HepG2 (cell line): ENCODE data around the gene FBLIM1.

Experiments used
- ADNP ChIP-seq: sonication (generic); formaldehyde crosslinking; IDR thresholded peaks from 2 replicates; pipeline ENCODE4 v1.4.0; 2020; ENCODE audit warnings: missing genetic modification reagents
- ARNT ChIP-seq: fragments of 450-650 bp; IDR thresholded peaks from 2 replicates; pipeline ENCODE4 v1.6.1; 2017
- BRF2 ChIP-seq: sonication (generic); formaldehyde crosslinking; IDR thresholded peaks from 2 replicates; pipeline ENCODE4 v1.8.1; 2022; ENCODE audit warnings: mild to moderate bottlenecking, missing genetic modification reagents
- EP300 ChIP-seq, 3 experiments: sonication (generic) in 1 of 3; formaldehyde crosslinking in 1 of 3; IDR thresholded peaks; 2 replicates each; pipeline versions ENCODE4 v1.5.1 to v1.6.1; 2011 to 2020; ENCODE audit warnings: low read depth in 2 of 3, low read length in 2 of 3, borderline replicate concordance in 1 of 3, improper control_type of control experiment in 1 of 3, mild to moderate bottlenecking in 1 of 3, missing genetic modification reagents in 1 of 3, moderate library complexity in 1 of 3
- GPN1 ChIP-seq: sonication (generic); formaldehyde crosslinking; IDR thresholded peaks from 2 replicates; pipeline ENCODE4 v1.5.1; 2020; ENCODE audit warnings: missing genetic modification reagents, borderline replicate concordance
- KDM1A ChIP-seq: IDR thresholded peaks from 2 replicates; pipeline ENCODE4 v1.6.1; 2016; ENCODE audit warnings: missing compliant biosample characterization
- PATZ1 ChIP-seq: sonication (generic); formaldehyde crosslinking; IDR thresholded peaks from 2 replicates; pipeline ENCODE4 v1.4.0; 2020; ENCODE audit warnings: missing genetic modification reagents
- YEATS4 ChIP-seq: sonication (generic); formaldehyde crosslinking; IDR thresholded peaks from 2 replicates; pipeline ENCODE4 v1.4.0; 2020; ENCODE audit warnings: missing genetic modification reagents, borderline replicate concordance
- ZBTB43 ChIP-seq: sonication (generic); formaldehyde crosslinking; conservative IDR thresholded peaks from 2 replicates; pipeline ENCODE4 v1.4.0; 2020; ENCODE audit warnings: missing genetic modification reagents
- ZFX ChIP-seq: sonication (generic); formaldehyde crosslinking; IDR thresholded peaks from 2 replicates; pipeline ENCODE4 v1.4.0; 2020; ENCODE audit warnings: mild to moderate bottlenecking, low read depth, missing genetic modification reagents, moderate library complexity
- TF ChIP-seq, protein P1 (sequence below): sonication (generic); formaldehyde crosslinking; IDR thresholded peaks from 2 replicates; pipeline ENCODE4 v1.5.1; 2020; ENCODE audit warnings: mild to moderate bottlenecking, missing genetic modification reagents, moderate library complexity
- TF ChIP-seq, protein P2 (sequence below): sonication (generic); formaldehyde crosslinking; IDR thresholded peaks from 2 replicates; pipeline ENCODE4 v1.5.0; 2020; ENCODE audit warnings: missing genetic modification reagents
- TF ChIP-seq, protein P3 (sequence below): IDR thresholded peaks from 2 replicates; pipeline ENCODE4 v1.6.1; 2012; ENCODE audit warnings: inconsistent platforms

GRCh38 chr1:15835205-15835740, 76.7 kb downstream of the FBLIM1 start:
- TF ChIP-seq GPN1 (CRISPR knock-in tag) (no peak), BRF2 (no peak), EP300 (IDR thresholded peaks at IDR 0.05; ENCODE audit: low read depth in 2 of 2, low read length in 2 of 2) (no peak), EP300 (CRISPR knock-in tag; IDR thresholded peaks at IDR 0.05; ENCODE audit: borderline replicate concordance) (no peak), KDM1A (CRISPR knock-in tag) (no peak), ZBTB43 (CRISPR knock-in tag) (no peak), ARNT (no peak), YEATS4 (no peak), PATZ1 (no peak), ZFX (CRISPR knock-in tag) (no peak; the same call in 1 of the 2 replicates), ADNP (CRISPR knock-in tag) (no peak)
- TF ChIP-seq, protein P1, sequence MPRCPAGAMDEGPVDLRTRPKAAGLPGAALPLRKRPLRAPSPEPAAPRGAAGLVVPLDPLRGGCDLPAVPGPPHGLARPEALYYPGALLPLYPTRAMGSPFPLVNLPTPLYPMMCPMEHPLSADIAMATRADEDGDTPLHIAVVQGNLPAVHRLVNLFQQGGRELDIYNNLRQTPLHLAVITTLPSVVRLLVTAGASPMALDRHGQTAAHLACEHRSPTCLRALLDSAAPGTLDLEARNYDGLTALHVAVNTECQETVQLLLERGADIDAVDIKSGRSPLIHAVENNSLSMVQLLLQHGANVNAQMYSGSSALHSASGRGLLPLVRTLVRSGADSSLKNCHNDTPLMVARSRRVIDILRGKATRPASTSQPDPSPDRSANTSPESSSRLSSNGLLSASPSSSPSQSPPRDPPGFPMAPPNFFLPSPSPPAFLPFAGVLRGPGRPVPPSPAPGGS (CRISPR knock-in tag), result no peak
- TF ChIP-seq, protein P2, sequence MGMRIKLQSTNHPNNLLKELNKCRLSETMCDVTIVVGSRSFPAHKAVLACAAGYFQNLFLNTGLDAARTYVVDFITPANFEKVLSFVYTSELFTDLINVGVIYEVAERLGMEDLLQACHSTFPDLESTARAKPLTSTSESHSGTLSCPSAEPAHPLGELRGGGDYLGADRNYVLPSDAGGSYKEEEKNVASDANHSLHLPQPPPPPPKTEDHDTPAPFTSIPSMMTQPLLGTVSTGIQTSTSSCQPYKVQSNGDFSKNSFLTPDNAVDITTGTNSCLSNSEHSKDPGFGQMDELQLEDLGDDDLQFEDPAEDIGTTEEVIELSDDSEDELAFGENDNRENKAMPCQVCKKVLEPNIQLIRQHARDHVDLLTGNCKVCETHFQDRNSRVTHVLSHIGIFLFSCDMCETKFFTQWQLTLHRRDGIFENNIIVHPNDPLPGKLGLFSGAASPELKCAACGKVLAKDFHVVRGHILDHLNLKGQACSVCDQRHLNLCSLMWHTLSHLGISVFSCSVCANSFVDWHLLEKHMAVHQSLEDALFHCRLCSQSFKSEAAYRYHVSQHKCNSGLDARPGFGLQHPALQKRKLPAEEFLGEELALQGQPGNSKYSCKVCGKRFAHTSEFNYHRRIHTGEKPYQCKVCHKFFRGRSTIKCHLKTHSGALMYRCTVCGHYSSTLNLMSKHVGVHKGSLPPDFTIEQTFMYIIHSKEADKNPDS (CRISPR knock-in tag), result no peak
- TF ChIP-seq, protein P3, sequence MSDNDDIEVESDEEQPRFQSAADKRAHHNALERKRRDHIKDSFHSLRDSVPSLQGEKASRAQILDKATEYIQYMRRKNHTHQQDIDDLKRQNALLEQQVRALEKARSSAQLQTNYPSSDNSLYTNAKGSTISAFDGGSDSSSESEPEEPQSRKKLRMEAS, result no peak
